Hematopoietic multipotent progenitor cell treated with erythropoietin and hydrocortisone succinate and interleukin-3 and kit ligand, for 17 days (in vitro differentiated cells): ENCODE results near the gene FMOD.
A peak's percentile ranks its signal among the peaks of the same experiment; 100 is the strongest.
"Not testable (repeated sequence)": the region's sequence is repeated elsewhere in the genome, so short reads cannot be mapped to it uniquely, and the experiment has no call there.

ENCODE experiments used
- DNase-seq: peaks from one replicate; pipeline ENCODE4 v3.0.0-alpha.2; 2015; ENCODE audit warnings: low spot score

Gene FMOD

DNA sequence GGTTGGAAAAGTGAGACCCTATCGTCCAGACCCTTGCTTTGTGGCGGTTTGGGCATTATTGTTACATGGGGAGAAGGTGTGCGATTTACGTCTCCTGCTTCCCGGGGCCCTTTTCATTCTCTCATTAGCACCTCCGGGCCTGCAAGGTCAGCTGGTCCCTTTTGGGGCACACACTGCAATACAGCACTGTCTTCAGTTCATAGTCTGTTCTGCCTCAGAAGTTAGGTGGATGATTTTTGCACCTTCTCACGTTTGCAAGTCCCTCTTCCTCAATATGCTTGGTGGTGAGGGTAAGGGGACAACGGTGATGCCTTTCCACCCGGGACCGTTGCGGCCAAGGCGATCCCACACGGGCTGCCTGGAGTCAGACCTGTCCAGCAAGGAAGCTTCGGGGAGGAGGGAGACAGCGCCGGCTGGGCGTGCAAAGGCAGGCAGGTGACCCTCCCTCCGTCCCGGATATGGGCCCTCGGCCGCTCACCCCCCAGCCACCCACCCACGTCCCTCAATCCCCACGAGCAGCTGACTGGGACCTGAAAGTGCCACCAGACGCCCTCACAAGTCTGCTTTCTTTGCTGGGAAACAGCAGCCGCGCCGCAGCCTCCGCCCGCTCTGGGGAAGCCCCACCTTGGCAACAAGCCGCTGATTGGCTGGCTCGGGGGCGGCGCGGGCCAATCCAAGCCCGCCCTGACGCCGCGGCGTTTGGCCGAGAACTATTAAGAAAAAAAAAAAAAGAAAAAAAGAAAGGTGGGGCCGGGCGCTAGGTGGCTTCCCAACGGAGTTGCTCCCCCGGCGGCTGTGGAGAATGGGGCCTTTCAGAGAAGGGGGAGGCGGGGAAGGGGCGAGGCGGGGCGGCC lies 23.9 kb downstream of the FMOD start:
- peak; percentile 96 for DNase-seq

DNA sequence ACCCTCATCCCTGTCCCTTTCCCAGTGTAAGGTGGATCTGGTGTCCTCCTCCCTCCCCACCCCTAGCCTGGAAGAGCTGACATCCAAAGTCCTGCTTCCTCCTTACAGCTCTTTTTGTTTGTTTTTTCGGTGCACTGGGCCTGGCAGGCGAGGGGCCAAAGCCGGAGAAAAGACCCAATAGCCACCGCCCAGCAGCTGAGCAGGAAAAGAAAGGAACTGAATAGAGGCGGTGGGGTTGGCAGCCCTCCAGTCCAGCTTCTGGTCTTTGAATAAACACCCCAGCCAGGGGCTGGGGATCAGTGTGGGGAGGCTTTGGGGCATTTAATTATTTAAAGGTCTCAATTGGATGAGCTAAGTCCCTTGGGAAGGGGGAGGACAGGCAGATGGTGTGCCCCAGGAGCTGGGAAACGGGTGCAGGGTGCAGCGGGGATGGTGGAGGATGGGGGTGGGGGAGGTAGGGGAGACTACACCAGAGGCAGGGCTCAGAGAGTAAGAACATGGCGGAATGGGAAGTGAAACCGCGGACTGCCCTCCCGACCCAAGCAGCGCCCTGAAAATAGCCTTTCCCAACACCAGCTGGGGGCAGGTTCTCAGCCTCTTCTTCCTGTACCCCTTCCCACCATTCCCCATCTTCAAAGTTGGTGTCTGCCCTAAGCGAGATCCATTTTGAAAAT lies 25.4 kb downstream of the FMOD start:
- DNase-seq, result no peak

DNA sequence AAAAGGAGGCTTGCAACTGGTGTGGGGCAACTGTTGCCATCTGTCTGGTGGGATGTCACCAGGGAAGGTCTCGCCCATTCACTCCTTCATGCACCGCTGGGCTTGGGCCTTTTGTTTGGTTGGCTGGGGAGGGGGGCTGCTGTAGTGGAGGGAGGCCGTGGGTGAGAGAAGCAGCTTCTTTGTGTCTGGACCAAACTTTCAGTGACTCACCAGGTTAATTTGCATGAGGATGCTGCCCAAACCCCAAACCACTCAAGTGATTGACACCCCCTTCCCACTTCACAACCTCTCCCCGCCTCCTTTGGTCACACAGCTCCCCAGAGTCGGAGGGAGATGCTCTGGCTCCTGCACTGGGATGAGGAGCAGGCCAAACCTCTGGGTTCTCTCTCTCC lies 25.9 kb downstream of the FMOD start:
- no peak for DNase-seq

DNA sequence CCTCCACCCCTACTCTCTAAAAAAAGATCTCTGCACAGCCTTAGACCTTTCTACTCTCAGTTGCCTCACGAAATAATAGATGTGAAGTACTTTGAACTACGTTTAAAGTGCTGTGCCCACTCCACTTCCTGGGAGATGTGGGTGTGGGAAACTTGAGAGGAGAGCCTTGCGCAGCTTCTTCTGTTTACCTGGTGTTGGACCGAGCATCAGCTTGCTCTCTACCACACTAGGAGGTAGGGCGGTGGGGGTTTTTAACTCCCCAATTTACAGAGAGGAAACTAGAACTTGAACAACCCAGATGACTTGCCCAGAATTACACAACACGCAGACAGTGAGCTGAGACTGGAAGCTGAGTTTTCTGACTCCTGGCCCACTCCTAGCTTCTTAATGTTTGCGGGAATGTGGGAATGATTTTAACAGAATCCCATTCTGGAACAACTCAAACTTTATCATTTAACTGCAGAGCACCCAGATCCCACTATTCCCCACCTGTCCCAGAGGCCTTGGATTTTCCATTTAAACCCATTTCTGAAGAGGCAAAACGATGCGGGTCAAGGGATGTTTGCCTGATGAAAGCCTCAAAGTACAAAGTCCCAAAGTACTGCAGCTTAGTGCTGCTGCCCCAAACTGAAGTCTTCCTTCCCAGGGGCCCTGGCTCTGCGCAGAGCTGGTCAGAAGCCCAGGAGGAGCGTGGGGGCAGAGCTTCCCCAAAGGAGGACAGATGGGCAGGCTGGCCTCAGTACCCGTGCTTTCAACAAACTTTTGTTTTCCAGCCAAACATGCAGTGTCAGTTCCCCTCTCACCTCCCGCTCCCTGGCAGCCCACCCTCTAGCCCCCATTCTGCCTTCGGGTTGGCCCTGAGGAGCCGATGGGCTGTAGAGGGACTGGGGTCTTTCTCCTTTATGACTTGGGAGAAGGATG lies 26.6 kb downstream of the FMOD start:
- no peak for DNase-seq

DNA sequence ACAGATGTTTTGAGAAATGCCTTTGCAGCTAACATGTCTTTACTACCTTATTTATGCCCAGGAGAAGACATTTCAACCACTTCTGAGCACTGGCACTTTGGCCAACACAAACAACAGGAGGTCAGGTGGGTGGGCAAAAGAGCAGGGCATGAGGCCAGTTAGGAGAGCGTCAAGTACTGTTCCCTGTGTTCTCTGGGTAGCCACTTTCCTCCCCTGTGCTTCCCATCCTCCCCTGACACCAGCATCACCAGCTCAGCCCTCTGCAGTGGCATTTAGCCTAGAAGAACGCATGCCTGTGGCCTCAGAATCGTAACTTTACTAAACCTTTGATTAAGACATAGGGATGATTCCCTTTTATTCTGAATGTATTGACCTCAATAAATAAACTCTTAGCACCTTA lies 27.3 kb downstream of the FMOD start:
- DNase-seq, result no peak

DNA sequence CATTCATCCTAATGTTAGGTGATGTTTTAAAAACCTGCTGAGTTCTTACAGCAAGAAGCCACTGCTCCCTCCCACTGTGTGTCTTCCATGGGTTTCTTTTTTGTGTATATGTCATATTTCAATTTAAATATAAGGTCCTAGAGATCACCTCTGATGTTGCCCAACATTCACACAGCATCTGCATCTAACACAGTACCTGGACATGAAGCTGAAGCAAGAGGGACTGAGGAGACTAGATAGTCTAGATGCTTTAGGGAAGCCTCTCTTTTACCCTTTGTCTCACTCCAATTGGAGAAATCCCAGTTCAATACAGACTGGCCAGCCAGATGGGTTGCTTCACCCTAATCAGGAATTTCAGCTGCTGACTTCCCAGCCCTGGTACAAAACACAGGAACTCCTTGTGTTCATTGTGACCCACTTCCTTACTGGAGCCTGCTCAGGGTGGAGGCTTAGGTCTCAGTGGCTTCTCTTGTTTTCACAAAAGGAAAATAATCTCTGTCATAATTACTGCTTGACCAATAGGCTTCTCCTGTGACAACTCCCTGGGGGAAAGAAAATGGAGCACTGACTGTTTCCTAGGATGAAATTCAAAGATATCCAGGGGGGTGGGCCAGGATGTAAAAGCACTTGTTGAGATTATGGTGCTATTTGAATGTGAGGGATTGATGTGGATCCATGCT lies 28.3 kb downstream of the FMOD start:
- peak; percentile 44 for DNase-seq

DNA sequence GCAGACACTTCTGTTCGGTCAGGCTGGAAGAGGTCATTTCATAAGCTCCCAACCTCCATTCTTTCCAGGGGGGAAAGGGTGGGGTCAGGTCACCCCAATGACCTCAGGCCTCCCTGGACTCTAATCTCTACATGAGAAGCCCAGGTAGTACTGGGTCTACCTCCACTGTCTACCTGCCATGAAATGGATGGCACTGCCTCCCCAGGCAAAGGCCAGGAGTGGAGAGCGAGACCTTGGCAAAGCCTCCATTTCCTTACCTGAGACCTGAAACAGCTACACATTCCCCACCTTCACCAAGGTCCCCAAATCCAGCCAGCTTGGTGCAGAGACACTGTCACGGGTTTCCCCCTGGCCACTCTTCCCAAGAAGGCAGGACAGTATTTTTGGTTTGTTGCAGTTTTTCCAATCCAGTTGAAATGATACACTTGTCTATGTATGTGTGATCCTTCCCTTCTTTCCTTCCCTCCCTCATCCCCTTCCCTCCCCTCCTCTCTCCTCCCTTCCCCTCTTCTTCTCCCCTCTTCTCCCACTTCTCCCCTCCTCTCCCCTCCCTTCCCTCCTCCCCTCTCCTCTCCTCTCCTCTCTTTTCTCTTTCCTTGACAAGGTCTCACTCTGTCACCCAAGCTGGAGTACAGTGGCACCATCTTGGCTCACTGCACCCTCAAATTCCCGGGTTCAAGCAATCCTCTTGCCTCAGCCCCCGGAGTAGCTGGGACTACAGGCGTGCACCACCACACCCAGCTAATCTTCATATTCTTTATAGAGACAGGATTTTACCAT lies 29.5 kb downstream of the FMOD start:
- DNase-seq, result no peak

DNA sequence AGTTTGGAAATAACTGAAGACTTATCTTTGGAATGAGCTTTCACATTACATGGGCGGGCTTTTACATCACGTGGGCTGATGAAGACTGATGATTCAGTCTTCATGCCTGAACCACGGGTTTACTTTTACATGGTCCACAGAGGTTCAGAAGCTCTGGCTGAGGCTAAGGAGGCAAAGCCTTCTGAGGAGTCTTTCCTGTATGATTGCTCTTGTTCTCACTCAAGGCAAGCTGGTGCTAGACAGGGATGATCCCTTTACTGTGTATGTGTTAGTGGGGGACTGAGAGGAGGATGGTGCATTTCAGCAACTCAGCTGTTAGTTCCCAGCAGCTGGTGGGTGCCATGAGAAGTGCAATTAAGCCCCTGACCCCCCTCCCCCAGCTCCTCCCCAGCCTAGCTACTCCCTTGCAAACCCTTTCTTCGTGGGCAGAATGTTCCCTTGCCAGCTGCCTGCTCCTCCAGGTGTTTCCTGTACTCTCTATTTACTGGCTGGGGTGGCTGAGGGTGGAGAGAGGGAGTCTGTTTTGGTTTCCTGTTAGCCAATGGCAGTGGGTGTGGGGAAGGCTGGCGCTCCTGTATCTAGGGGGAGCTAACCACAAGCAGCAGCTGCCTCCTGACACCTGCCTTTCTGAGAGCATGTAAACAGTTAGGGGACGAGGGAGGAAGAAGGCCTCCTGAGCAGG lies 30.2 kb downstream of the FMOD start:
- peak; percentile 80 for DNase-seq

DNA sequence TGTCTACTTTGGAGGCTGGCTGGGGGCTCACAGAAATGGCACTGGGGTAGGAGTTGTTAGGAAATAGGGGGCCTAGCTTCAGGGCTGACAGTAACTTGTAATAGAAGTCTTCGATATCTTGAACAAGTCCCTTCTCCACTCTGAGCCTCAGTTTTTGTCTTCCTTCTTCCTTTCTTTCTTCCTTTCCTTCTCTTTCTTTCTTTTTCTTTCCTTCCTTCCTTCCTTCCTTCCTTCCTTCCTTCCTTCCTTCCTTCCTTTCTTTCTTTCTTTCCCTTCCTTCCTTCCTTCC lies 32.7 kb downstream of the FMOD start:
- no peak for DNase-seq

DNA sequence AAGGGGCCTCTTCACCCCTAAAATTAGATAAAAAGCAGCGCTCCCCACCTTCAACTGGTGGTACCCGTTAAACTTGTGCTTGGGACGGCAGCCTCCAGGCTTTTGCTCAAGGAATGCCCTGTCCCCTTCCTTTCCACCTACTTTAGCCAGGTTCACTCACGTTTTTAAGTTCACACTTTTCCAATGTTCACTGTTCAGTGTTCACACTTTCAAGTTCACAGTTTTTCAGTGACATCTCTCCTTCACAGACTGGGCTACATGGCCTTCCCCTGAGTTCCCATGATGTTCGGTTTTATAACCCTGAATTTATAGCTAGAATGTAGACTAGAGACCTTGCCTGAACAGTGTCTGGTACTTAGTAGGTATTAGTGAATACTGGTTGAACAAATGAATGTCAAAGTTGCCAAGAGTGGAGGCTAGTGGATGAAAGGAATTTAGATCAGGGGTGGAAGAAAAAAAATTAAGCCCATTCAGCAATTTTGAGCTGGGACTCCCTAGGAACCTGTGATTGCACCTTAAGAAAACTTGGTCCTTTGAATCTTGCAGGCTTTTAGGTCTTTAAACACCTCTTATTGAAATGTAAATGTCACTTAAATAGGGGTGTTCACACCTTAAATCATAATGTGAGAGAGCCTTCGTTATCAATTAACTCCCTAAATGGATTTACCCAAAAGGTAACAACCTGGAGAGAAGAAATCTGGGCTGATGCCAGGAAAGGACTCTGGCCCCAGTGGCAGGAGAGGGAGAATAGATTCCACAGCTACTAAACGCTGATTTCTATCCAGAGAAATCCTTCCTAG lies 33.3 kb downstream of the FMOD start:
- no peak for DNase-seq

DNA sequence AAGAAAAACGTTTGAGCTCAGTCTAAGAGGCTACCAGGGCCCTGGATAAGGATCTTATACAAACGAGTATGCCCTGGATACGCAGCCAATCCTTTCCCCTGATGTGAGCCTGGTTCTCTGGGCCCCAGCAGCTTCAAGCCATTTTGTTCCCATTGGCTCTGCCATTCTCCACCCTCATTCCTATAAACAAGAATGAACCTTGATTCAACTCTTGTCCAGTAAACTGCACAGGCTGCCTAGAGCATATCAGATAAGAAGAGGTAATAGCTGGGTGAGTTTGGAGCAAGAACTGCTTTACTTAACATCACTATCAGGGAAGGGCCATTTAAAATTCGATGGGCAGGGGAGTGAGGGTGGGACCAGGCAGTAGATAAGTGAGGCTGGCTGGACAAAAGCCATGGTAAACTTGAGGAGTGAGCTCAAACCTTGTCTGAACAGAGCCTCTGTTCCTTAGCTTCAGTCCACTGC lies 34.3 kb downstream of the FMOD start:
- DNase-seq, result peak; percentile 68

DNA sequence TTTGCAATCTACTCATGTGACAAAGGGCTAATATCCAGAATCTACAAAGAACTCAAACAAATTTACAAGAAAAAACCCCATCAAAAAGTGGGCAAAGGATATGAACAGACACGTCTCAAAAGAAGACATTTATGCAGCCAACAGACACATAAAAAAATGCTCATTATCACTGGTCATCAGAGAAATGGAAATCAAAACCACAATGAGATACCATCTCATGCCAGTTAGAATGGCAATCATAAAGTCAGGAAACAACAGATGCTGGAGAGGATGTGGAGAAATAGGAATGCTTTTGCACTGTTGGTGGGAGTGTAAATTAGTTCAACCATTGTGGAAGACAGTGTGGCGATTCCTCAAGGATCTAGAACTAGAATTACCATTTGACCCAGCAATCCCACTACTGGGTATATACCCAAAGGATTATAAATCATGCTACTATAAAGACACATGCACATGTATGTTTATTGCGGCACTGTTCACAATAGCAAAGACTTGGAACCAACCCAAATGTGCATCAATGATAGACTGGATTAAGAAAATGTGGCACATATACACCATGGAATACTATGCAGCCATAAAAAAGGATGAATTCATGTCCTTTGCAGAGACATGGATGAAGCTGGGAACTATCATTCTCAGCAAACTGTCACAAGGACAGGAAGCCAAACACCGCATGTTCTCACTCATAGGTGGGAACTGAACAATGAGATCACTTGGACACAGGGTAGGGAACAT lies 36.7 kb downstream of the FMOD start:
- DNase-seq, result not testable (repeated sequence)

DNA sequence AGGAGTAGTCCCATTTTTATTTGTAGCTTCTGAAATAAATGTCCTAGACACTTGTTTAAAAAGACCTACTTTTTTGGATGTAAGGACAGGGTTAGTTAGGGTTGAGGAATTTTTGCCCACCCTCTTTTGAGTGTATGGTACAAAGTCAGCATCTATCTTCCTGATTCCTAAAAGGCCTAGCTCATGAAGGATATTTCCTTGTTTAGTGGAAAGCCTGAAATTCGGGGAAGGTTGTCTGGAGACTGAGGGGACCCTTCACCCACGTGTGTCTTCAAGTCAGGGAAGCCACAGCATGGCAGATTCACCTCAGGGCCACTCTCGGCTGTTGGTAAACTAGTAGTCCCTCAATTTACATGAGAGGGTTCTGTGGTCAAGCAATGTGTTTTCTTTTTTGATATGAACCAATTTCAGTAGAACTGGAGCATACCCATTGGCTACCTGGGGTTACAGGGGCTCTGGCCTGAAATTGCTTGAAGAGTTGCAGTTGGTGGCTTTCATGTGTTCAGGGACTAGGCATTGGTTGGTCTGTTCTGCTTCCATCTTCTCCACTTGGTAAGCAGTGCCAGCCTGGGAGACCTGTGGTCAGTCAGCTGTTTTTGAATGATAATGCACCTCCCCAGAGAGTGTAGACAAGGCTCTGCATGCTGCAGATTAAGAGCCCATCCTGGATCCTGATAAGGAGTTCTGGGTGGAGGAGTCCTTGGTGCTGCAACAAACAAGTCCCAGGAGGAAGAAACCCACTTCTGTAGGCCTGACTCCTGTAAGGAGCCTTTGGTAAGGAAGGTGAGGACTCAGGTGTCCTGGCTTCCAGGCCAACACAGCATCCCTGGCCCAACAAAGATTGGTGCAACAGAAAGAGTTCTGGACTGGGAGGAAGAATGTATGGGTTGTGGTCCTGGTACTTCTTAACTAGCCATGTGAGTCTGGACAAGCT lies 39.3 kb downstream of the FMOD start:
- peak; percentile 90 for DNase-seq

DNA sequence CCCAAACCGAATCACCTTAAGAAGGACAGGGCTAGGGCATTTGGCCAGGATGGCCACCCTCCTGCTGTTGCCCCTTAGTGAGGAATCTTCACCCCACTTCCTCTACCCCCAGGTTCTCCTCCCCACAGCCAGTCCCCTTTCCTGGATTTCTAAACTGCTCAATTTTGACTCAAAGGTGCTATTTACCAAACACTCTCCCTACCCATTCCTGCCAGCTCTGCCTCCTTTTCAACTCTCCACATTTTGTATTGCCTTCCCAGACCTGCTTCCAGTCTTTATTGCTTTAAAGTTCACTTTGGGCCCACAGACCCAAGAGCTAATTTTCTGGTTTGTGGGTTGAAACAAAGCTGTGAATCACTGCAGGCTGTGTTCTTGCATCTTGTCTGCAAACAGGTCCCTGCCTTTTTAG lies 42.0 kb downstream of the FMOD start:
- peak; percentile 59 for DNase-seq

DNA sequence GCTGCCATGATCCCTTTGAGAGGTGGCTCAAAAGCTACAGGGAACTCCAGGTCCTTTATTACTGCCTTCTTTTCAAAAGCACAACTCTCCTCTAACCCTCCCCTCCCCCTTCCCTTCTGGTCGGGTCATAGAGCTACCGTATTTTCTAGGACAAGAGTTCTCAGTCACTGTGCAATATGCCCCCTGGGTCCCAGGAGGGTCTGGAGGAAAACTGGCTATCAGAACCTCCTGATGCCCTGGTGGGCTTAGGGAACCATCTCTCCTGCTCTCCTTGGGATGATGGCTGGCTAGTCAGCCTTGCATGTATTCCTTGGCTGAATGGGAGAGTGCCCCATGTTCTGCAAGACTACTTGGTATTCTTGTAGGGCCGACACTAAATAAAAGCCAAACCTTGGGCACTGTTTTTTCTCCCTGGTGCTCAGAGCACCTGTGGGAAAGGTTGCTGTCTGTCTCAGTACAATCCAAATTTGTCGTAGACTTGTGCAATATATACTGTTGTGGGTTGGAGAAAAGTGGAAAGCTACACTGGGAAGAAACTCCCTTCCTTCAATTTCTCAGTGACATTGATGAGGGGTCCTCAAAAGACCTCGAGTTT lies 42.5 kb downstream of the FMOD start:
- DNase-seq, result peak; percentile 61

DNA sequence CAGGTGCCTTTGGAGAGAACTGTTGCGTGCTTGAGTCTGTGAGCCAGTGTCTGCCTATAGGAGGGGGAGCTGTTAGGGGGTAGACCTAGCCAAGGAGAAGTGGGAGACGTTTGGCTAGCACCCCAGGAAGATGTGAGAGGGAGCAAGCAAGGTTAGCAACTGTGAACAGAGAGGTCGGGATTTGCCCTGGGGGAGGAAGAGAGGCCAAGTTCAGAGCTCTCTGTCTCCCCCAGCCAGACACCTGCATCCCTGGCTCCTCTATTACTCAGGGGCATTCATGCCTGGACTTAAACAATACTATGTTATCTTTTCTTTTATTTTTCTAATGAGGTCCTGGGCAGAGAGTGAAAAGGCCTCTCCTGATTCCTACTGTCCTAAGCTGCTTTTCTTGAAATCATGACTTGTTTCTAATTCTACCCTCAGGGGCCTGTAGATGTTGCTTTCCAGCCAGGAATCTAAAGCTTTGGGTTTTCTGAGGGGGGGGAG lies 43.2 kb downstream of the FMOD start:
- DNase-seq, result peak; percentile 59

DNA sequence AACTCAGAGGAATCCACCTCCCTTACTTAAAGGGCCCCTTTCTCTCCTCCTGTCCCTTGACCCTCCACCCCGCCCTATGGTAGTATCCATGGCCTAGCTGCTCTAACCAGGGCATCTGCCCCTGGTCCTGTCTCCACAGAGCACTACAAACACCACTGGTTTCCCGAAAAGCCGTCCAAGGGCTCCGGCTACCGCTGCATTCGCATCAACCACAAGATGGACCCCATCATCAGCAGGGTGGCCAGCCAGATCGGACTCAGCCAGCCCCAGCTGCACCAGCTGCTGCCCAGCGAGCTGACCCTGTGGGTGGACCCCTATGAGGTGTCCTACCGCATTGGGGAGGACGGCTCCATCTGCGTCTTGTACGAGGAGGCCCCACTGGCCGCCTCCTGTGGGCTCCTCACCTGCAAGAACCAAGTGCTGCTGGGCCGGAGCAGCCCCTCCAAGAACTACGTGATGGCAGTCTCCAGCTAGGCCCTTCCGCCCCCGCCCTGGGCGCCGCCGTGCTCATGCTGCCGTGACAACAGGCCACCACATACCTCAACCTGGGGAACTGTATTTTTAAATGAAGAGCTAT lies 43.9 kb downstream of the FMOD start:
- no peak for DNase-seq
